ENCODE data around the gene RIPK1.
"Not testable (repeated sequence)": the region's sequence is repeated elsewhere in the genome, so short reads cannot be mapped to it uniquely, and the experiment has no call there.

Gene RIPK1

GRCh38 chr6:3045369-3045768 is 22.9 kb upstream of the RIPK1 start:
- DNase-seq (ENCODE audit: low read depth in 2 of 3, low spot score in 2 of 3) = no peak

GRCh38 chr6:3045777-3046176 is 22.5 kb upstream of the RIPK1 start:
- no peak for DNase-seq (ENCODE audit: low read depth in 2 of 3, low spot score in 2 of 3)

GRCh38 chr6:3046295-3046694 is 22.0 kb upstream of the RIPK1 start:
- no peak for DNase-seq (ENCODE audit: low read depth in 2 of 3, low spot score in 2 of 3)

GRCh38 chr6:3048009-3048408 is 20.3 kb upstream of the RIPK1 start:
- not testable (repeated sequence) for DNase-seq (ENCODE audit: low read depth in 2 of 3, low spot score in 2 of 3)

GRCh38 chr6:3052481-3053230 is 15.6 kb upstream of the RIPK1 start:
- no peak for DNase-seq (ENCODE audit: low read depth in 2 of 3, low spot score in 2 of 3)

- no peak for DNase-seq (ENCODE audit: low read depth in 2 of 3, low spot score in 2 of 3)
These were observed 15.1 kb upstream of the RIPK1 start for GRCh38 chr6:3053231-3053508.

GRCh38 chr6:3054229-3055157 is 13.8 kb upstream of the RIPK1 start:
- DNase-seq (ENCODE audit: low read depth in 2 of 3, low spot score in 2 of 3) = not testable (repeated sequence)

- DNase-seq (ENCODE audit: low read depth in 2 of 3, low spot score in 2 of 3) = not testable (repeated sequence)
These were observed 13.2 kb upstream of the RIPK1 start for GRCh38 chr6:3055158-3055499.

- DNase-seq (ENCODE audit: low read depth in 2 of 3, low spot score in 2 of 3) = no peak
These were observed 11.1 kb upstream of the RIPK1 start for GRCh38 chr6:3057063-3057770.

GRCh38 chr6:3058957-3059356 is 9.3 kb upstream of the RIPK1 start:
- DNase-seq (ENCODE audit: low read depth in 2 of 3, low spot score in 2 of 3) = no peak

GRCh38 chr6:3060092-3060491 is 8.2 kb upstream of the RIPK1 start:
- not testable (repeated sequence) for DNase-seq (ENCODE audit: low read depth in 2 of 3, low spot score in 2 of 3)

- DNase-seq (ENCODE audit: low read depth in 2 of 3, low spot score in 2 of 3) = no peak
These were observed 6.8 kb upstream of the RIPK1 start for GRCh38 chr6:3061501-3061941.

- DNase-seq (ENCODE audit: low read depth in 2 of 3, low spot score in 2 of 3) = not testable (repeated sequence)
These were observed 5.0 kb upstream of the RIPK1 start for GRCh38 chr6:3063340-3063732.

- peak; percentile 75 to 80 (median 75) for DNase-seq (ENCODE audit: low read depth in 2 of 3, low spot score in 2 of 3)
These were observed 4.3 kb upstream of the RIPK1 start for GRCh38 chr6:3063733-3064700.

- no peak for DNase-seq (ENCODE audit: low read depth in 2 of 3, low spot score in 2 of 3)
These were observed 3.3 kb downstream of the RIPK1 start for GRCh38 chr6:3071568-3071967.

- DNase-seq (ENCODE audit: low read depth in 2 of 3, low spot score in 2 of 3) = no peak
These were observed 4.5 kb downstream of the RIPK1 start for GRCh38 chr6:3072798-3073197.

GRCh38 chr6:3073382-3073781 is 5.1 kb downstream of the RIPK1 start:
- DNase-seq (ENCODE audit: low read depth in 2 of 3, low spot score in 2 of 3) = no peak

- DNase-seq (ENCODE audit: low read depth in 2 of 3, low spot score in 2 of 3) = no peak
These were observed 7.4 kb downstream of the RIPK1 start for GRCh38 chr6:3075772-3076113.

- DNase-seq (ENCODE audit: low read depth in 2 of 3, low spot score in 2 of 3) = no peak
These were observed 8.0 kb downstream of the RIPK1 start for GRCh38 chr6:3076320-3076719.

- no peak for DNase-seq (ENCODE audit: low read depth in 2 of 3, low spot score in 2 of 3)
These were observed 9.1 kb downstream of the RIPK1 start for GRCh38 chr6:3077430-3077829.

GRCh38 chr6:3078952-3079351 is 10.7 kb downstream of the RIPK1 start:
- DNase-seq (ENCODE audit: low read depth in 2 of 3, low spot score in 2 of 3) = not testable (repeated sequence)

Data from activated CD8-positive, alpha-beta memory T cell treated with anti-CD3 and anti-CD28 coated beads for 48 hours (primary cell).